K562 (cell line): Measurements from ENCODE around the gene EIF5.

Experiments used
- ATF7 ChIP-seq: fragments of 450-650 bp; IDR thresholded peaks from 2 replicates; pipeline ENCODE4 v1.7.1; 2014; ENCODE audit warnings: mild to moderate bottlenecking, moderate library complexity
- BRF2 ChIP-seq: IDR thresholded peaks from 3 replicates; pipeline ENCODE4 v1.6.1; 2011; ENCODE audit warnings: borderline replicate concordance, mild to moderate bottlenecking; ENCODE audit not compliant: insufficient read length, insufficient read depth
- CHD2 ChIP-seq: IDR thresholded peaks from 2 replicates; pipeline ENCODE4 v1.6.1; 2011; ENCODE audit warnings: low read depth, low read length
- EGR1 ChIP-seq: fragments of 450-650 bp; conservative IDR thresholded peaks from 2 replicates; pipeline ENCODE4 v1.6.1; 2017; ENCODE audit warnings: mild to moderate bottlenecking
- MYNN ChIP-seq, 2 experiments: sonication (generic); formaldehyde crosslinking in 1 of 2; IDR thresholded peaks; 2 replicates each; pipeline versions ENCODE4 v1.5.0 to v1.6.1; 2016 to 2020; ENCODE audit warnings: antibody characterized with exemption in 1 of 2, missing genetic modification reagents in 1 of 2
- NFYB ChIP-seq: IDR thresholded peaks from 2 replicates; pipeline ENCODE4 v1.6.1; 2011; ENCODE audit warnings: mild to moderate bottlenecking, moderate library complexity; ENCODE audit not compliant: insufficient read length; ENCODE audit errors: extremely low read depth
- SMARCA5 ChIP-seq: fragments of 450-650 bp; IDR thresholded peaks from 2 replicates; pipeline ENCODE4 v1.6.1; 2016
- SREBF1 ChIP-seq: fragments of 150-350 bp; IDR thresholded peaks from 2 replicates; pipeline ENCODE4 v1.6.1; 2014; ENCODE audit warnings: antibody characterized with exemption, low read depth, low read length, borderline replicate concordance
- ZBTB7A ChIP-seq: IDR thresholded peaks from 2 replicates; pipeline ENCODE4 v1.6.1; 2011; ENCODE audit warnings: low read depth, mild to moderate bottlenecking, low read length, moderate library complexity, borderline replicate concordance; ENCODE audit not compliant: control insufficient read depth
- ZNF140 ChIP-seq: fragments of 250-450 bp; sonication (Bioruptor Pico); IDR thresholded peaks from 2 replicates; pipeline ENCODE4 v1.8.0; 2021; ENCODE audit warnings: moderate library complexity, mild to moderate bottlenecking, inconsistent platforms
- ZNF280B ChIP-seq: fragments of 250-450 bp; sonication (Bioruptor Pico); IDR thresholded peaks from 2 replicates; pipeline ENCODE4 v1.5.1; 2021; ENCODE audit warnings: mild to moderate bottlenecking
- ZNF384 ChIP-seq: IDR thresholded peaks from 2 replicates; pipeline ENCODE4 v1.6.1; 2012; ENCODE audit warnings: low read depth, low read length, improper control_type of control experiment
- ZNF780A ChIP-seq: fragments of 250-450 bp; sonication (Bioruptor Pico); IDR thresholded peaks from 2 replicates; pipeline ENCODE4 v1.5.0; 2021; ENCODE audit warnings: mild to moderate bottlenecking

GRCh38 chr14:103304706-103305105, 29.3 kb upstream of the EIF5 start:
- no peak for TF ChIP-seq EGR1
- no peak for TF ChIP-seq CHD2
- TF ChIP-seq ATF7, result no peak
- TF ChIP-seq ZBTB7A, result no peak
- no peak for TF ChIP-seq ZNF384
- TF ChIP-seq MYNN (IDR thresholded peaks at IDR 0.05), result no peak
- no peak for TF ChIP-seq MYNN (CRISPR knock-in tag; IDR thresholded peaks at IDR 0.05)
- no peak for TF ChIP-seq NFYB
- TF ChIP-seq SMARCA5, result no peak
- no peak for TF ChIP-seq ZNF280B (CRISPR knock-in tag)
- TF ChIP-seq ZNF140 (CRISPR knock-in tag), result no peak
- TF ChIP-seq SREBF1, result no peak
- TF ChIP-seq ZNF780A (CRISPR knock-in tag), result no peak
- TF ChIP-seq BRF2, result no peak
